Measurements from ENCODE around the gene DGKB. TPM values are rescaled to one million over a fixed set of nuclear protein-coding genes. Genes with fewer than 3 reads are reported as not detected.

The DGKB gene
- total RNA-seq, 4 donors from 2014 or later = 4.4 to 33.1 (median 9.3) TPM

DNA sequence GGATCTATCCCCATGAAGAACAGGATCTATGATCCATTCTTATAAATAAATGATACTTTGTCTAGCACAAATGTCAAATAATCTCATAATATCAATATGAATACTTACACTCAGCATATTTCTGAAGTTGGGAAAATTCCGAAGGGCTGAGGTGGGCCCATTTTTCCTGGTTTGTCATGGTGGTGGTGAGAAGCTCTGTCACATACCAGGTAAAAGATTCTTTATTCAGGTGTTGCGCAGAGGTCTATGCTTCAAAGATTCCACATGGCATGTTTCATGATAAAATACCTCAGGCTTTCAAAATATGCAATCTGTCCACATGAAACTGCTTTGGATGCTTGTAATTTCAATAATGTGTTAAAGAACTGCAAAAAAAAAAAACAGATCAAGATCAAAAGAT, 61.5 kb downstream of the DGKB start:
- intact Hi-C loops (cut with DNase I; ENCODE audit: low total_unique reads) = no loop called here

DNA sequence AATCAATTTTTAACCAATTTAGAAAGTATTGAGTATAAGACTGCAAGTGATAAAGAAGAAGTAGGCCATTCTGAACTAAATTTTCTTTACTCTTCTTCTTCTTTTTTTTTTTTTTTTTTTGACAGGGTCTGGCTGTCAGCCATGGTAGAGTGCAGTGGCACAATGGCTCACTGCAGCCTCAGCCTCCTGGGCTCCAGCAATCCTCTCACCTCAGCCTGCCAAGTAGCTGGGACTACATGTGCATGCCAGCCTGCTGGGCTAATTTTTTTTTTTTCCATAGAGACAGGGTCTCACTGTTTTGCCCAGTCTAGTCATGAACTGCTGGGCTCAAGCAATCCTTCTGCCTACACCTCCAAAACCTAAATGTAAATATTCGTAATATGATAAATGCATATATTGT, 63.2 kb downstream of the DGKB start:
- H3K4me1 ChIP-seq = no peaks in the 10 kb centered on the region
- no peak overlapping the region for H3K4me3 ChIP-seq
- H3K9me3 ChIP-seq = no peaks in the 10 kb centered on the region
- TF ChIP-seq POLR2A (IDR thresholded peaks at IDR 0.05) = no peak
- TF ChIP-seq, protein P1, sequence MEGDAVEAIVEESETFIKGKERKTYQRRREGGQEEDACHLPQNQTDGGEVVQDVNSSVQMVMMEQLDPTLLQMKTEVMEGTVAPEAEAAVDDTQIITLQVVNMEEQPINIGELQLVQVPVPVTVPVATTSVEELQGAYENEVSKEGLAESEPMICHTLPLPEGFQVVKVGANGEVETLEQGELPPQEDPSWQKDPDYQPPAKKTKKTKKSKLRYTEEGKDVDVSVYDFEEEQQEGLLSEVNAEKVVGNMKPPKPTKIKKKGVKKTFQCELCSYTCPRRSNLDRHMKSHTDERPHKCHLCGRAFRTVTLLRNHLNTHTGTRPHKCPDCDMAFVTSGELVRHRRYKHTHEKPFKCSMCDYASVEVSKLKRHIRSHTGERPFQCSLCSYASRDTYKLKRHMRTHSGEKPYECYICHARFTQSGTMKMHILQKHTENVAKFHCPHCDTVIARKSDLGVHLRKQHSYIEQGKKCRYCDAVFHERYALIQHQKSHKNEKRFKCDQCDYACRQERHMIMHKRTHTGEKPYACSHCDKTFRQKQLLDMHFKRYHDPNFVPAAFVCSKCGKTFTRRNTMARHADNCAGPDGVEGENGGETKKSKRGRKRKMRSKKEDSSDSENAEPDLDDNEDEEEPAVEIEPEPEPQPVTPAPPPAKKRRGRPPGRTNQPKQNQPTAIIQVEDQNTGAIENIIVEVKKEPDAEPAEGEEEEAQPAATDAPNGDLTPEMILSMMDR (IDR thresholded peaks at IDR 0.05) = no peak
- H3K27me3 ChIP-seq = no peaks in the 10 kb centered on the region
- DNase-seq = no peak
- H3K27ac ChIP-seq = no peak overlapping the region
- H3K36me3 ChIP-seq = no peaks in the 10 kb centered on the region
- intact Hi-C loops (cut with DNase I; ENCODE audit: low total_unique reads) = no loop called here

More for the DNA sequence above, 61.5 kb downstream of the DGKB start:
- H3K4me1 ChIP-seq = no peaks in the 10 kb centered on the region
- no peak overlapping the region for H3K4me3 ChIP-seq
- no peak for DNase-seq
- no peaks in the 10 kb centered on the region for H3K9me3 ChIP-seq
- no peak overlapping the region for H3K27ac ChIP-seq
- H3K27me3 ChIP-seq = no peaks in the 10 kb centered on the region
- no peaks in the 10 kb centered on the region for H3K36me3 ChIP-seq
- TF ChIP-seq, protein P1 (IDR thresholded peaks at IDR 0.05) = no peak
- no peak for TF ChIP-seq POLR2A (IDR thresholded peaks at IDR 0.05)

DNA sequence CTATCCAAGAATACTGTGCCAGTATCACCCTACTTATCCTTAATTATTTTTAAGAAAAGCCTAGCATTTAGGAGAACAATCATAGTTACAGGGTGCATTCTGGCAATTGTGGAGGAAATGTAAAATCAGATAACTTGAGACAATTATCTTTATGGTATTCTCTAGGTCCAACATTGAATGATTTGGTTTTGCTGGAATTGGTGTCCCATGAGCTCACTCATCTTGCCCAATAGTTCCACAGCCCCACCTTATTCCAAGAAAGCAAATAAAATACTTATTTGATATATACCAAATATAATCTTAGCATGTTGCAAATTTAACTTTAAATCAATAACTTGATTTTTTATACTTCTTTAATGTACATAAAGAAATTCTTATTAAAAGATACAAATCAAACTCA, 65.3 kb downstream of the DGKB start:
- TF ChIP-seq POLR2A (IDR thresholded peaks at IDR 0.05) = no peak
- TF ChIP-seq, protein P1 (IDR thresholded peaks at IDR 0.05) = no peak
- intact Hi-C loops (cut with DNase I; ENCODE audit: low total_unique reads) = no loop called here
- Histone ChIP-seq H3K4me1 (no peaks in the 10 kb centered on the region), H3K4me3 (no peak overlapping the region), H3K9me3 (no peaks in the 10 kb centered on the region), H3K27ac (no peak overlapping the region), H3K36me3 (no peaks in the 10 kb centered on the region), H3K27me3 (no peaks in the 10 kb centered on the region)
- DNase-seq = no peak

DNA sequence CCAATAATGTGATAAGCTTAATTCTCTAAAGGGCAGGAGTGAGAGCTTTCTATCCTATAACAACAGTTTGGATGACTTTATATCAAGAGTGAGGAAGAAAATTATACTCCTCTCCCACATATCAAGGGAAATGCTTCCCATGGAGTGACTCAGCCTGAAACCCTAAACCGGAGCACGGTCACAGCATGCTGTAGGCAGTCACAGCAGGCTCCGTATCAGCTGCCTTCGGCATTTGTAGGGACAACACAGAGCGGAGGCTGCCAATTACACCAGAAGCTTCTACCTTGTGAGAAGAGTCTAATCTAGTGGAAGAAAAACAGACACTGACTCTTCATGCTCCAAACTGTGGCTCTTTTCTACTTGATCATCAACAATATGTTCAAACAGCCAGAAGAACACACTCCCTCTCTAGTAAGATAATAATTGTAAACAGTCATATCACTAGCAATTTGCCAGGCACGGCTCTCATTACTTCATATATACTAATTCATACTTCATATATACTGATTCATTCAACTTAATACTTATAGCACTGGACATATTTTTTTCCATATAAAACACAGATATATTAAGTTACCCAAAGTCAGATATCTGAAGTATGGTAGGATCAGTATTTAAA, 65.9 kb downstream of the DGKB start:
- H3K4me3 ChIP-seq = no peak overlapping the region
- intact Hi-C loops (cut with DNase I; ENCODE audit: low total_unique reads) = no loop called here
- no peaks in the 10 kb centered on the region for H3K9me3 ChIP-seq
- peak; percentile 23 for DNase-seq
- TF ChIP-seq POLR2A (IDR thresholded peaks at IDR 0.05) = no peak
- TF ChIP-seq, protein P1 (IDR thresholded peaks at IDR 0.05) = no peak
- no peaks in the 10 kb centered on the region for H3K36me3 ChIP-seq
- no peaks in the 10 kb centered on the region for H3K4me1 ChIP-seq
- H3K27ac ChIP-seq = peak overlapping the region in 1 of 2 donors; percentile 18
- no peaks in the 10 kb centered on the region for H3K27me3 ChIP-seq

DNA sequence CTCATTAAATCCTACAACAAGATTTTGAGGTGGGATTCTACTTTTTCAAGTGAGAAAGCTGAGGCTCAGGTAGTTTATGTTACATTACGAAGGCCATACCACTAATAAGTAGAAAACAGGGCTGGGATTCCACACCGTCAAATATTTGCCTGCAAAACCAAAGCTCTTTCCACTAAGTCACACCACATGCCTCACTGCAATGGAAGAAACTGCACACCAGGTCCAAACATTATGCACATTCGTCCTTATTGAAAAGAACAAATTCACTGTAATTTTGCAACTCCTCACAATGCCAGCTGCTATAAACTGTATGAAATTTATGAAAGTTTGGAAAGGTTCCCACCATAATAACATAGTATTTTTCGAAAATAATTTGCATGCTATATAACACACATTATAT, 66.5 kb downstream of the DGKB start:
- Histone ChIP-seq H3K4me3 (no peak overlapping the region), H3K9me3 (no peaks in the 10 kb centered on the region), H3K36me3 (no peaks in the 10 kb centered on the region), H3K27me3 (no peaks in the 10 kb centered on the region), H3K4me1 (no peaks in the 10 kb centered on the region), H3K27ac (no peak overlapping the region)
- intact Hi-C loops (cut with DNase I; ENCODE audit: low total_unique reads) = no loop called here
- no peak for TF ChIP-seq POLR2A (IDR thresholded peaks at IDR 0.05)
- TF ChIP-seq, protein P1 (IDR thresholded peaks at IDR 0.05) = no peak
- DNase-seq = no peak
